Measurements from ENCODE around the gene ZHX3.
"Not testable (repeated sequence)": the region's sequence is repeated elsewhere in the genome, so short reads cannot be mapped to it uniquely, and the experiment has no call there.

The ZHX3 gene

DNA sequence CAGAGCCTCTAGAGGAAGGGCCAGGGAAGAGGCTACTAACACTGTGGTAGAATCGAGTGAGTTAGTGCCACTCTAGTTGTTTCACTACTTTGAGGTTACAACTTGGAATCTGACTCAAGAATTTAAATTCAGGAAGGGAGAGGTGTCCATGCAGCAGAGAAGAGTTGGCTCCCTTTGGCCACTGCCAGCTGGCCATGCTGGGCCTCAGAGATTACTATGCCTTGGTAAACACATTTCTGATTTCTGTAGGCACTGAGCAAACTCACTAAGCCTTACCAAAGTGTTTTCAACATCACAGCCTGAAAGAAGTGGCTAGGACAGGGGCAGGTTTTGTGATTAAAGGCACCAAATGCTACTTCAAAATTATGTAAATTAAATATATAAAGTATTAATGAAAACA lies 61.9 kb downstream of the ZHX3 start:
- FAIRE-seq: no peak

DNA sequence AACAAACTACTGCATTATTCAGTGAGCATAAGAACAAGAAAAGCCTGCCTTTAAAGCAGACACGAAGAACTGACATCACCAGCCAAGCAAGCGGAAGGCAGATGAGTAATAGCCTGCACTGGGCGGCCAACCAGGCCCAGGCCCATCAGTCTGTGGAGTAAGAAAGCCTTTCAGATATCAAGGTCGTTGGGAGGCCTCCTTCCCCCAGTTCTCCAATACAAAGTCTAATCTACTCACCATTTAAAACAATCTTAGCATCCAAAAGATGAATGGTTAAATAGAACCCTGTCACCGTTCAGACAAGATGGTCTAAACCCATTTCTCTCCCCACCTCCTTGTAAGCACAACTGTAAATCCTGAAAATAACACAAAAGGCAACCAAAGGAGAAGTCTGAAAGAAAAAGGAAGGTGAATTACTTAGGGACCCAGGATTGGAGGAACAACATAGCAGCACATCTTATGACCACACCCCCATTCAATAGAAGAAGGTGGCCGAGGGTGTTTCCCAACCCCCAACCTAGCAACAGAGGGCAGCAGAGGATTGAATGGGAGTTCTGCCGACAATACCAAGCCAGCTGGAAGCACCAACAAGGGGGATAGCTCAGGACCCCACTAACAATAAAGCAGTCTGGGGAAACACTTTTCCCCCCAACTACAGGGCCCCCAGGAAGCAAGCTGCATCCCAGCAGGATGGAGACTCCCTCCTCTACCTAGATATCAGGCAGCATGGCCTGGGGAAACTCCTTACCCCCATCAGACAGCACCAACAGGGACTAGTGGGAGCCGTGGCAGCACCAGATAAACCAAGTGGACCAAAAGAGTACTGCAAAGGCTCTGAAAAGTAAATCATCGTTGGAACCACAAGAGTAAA lies 67.9 kb downstream of the ZHX3 start:
- no peak for FAIRE-seq

- FAIRE-seq: no peak
These were observed 69.0 kb downstream of the ZHX3 start for GRCh38 chr20:41248368-41249024.

- no peak for FAIRE-seq
These were observed 69.8 kb downstream of the ZHX3 start for GRCh38 chr20:41247523-41248367.

- no peak for FAIRE-seq
These were observed 72.3 kb downstream of the ZHX3 start for GRCh38 chr20:41245086-41245707.

- FAIRE-seq: no peak
These were observed 74.7 kb downstream of the ZHX3 start for GRCh38 chr20:41242807-41243206.

GRCh38 chr20:41242352-41242751 lies 75.2 kb downstream of the ZHX3 start:
- no peak for FAIRE-seq

DNA sequence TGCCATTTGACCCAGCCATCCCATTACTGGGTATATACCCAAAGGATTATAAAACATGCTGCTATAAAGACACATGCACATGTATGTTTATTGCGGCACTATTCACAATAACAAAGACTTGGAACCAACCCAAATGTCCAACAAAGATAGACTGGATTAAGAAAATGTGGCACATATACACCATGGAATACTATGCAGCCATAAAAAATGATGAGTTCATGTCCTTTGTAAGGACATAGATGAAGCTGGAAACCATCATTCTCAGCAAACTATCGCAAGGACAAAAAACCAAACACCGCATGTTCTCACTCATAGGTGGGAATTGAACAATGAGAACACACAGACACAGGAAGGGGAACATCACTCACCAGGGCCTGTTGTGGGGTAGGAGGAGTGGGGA lies 80.3 kb downstream of the ZHX3 start:
- FAIRE-seq: not testable (repeated sequence)

DNA sequence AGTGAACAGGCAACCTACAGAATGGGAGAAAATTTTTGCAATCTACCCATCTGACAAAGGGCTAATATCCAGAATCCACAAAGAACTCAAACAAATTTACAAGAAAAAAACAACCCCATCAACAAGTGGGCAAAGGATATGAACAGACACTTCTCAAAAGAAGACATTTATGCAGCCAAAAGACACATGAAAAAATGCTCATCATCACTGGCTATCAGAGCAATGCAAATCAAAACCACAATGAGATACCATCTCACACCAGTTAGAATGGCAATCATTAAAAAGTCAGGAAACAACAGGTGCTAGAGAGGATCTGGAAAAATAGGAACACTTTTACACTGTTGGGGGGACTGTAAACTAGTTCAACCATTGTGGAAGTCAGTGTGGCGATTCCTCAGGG lies 80.7 kb downstream of the ZHX3 start:
- FAIRE-seq: not testable (repeated sequence)

GRCh38 chr20:41234546-41234945 lies 83.0 kb downstream of the ZHX3 start:
- FAIRE-seq: no peak

DNA sequence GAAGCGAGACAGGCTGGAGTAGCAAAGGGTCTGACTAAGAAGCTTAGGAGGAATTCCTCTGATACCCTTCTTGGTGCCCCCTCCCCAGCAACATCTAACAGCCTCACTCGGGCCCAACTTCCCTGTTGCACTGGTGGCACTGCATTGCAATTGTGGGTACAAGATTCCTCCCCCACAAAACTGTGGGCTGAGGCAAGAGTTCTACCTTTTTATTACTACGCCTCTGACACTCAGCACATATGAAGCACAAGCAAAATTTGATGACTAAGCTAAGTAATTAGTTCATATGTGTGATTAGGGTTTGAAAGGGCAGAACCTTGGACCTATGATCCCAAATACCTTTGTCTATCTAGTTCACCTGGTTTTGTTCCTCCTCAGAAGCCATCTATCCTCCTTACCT lies 83.5 kb downstream of the ZHX3 start:
- no peak for FAIRE-seq

DNA sequence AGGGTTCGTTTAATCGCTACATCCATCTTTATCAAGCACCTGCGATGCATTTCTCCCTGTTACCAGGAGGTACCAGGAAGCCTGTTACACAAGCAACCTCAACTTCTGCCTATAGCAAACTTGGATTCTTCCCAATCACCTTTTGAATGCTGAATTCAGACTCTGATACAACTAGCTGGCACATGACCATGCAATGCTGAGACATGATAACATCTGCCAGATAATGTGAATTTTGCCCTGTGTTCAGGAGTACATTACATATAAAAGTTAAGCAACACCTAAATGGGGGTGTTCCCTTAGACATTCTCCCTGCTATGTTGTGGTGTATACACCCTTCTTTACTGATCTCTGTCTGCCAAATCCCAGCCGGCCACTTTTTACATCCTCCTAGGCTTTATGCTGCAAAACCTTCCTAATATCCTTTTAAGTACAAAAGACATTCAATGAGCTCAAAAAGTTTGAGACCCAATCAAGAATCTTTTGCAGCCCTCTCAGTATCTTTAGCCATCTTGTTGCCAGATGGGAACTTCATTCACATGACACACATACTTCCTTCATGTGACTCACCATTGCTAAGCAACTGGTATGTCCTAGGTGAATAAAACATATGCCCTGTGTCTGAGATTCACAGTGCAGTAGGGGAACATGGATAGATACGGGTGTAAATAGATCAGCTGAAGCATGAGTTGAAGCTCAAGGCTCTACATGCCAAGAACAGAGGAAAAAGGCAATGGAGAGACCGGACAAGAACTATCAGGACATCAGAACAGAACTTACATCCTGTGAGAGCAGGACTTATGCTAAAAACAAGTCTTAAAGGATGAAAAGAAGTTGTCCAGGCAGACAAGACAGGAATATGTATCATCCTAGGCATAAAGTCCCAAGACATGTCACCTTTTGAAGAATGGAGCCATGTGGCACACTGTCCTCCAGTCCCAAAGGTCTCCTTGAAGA lies 84.3 kb downstream of the ZHX3 start:
- FAIRE-seq: no peak

GRCh38 chr20:41231136-41231535 lies 86.4 kb downstream of the ZHX3 start:
- FAIRE-seq: no peak

GRCh38 chr20:41230136-41230535 lies 87.4 kb downstream of the ZHX3 start:
- no peak for FAIRE-seq

- no peak for FAIRE-seq
These were observed 88.3 kb downstream of the ZHX3 start for GRCh38 chr20:41229259-41229658.

- no peak for FAIRE-seq
These were observed 88.7 kb downstream of the ZHX3 start for GRCh38 chr20:41228858-41229257.

DNA sequence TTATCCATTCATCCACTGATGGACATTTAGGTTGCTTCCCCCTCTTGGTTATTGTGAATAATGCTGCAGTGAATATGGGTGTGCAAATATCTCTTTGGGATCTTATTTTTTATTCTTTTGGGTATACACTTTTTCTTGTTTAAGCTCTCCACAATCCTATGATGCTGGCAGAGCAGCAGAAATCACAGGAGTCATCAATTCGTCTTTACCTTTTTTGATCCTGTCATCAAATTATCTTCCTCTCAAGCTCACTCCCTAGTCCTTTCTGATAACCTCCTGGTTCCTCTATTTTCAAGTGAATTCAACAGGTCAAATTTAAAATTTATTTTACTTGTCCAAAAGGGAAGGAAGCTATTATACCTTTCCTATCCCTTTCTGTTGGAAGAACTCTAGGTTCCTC lies 91.1 kb downstream of the ZHX3 start:
- FAIRE-seq: no peak

GRCh38 chr20:41225091-41225490 lies 92.4 kb downstream of the ZHX3 start:
- FAIRE-seq: no peak

GRCh38 chr20:41224281-41224680 lies 93.2 kb downstream of the ZHX3 start:
- FAIRE-seq: no peak

DNA sequence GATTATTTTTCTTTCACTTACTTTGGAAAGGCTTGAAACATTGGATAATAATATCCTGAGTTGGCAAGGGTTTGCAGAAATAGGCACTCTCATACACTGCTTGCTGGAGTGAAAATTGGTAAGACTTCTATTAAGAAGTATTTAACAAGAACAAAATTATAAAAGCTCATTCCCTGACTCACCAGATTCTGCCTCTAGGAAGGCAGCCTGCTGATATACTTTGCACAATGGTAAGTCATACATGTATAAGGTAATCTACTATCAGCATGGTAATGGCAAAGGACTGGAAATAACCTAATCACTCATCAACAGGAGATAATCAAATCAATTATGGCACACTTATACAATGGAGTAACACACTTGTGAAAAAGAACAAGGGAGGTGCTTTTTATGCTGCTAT lies 94.4 kb downstream of the ZHX3 start:
- no peak for FAIRE-seq

DNA sequence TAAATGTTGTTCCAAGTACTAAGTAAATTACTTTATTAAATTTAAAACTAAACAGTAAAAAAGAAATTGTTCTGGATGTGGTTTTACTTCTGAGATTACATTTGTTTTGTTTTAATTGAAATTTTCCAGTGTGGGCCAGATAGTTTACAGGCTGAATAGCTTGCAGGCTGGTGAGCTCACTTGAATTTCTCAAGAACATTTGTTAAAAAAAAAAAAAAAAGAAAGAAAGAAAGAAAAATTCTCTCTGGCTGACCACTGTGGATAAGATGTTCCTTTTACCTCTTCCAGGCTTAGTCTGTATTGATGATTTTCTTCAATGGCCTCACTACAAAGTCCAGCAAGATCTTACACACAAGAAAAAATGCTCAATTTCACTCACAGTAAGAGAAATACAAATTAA lies 94.8 kb downstream of the ZHX3 start:
- FAIRE-seq: no peak

GRCh38 chr20:41222296-41222695 lies 95.2 kb downstream of the ZHX3 start:
- no peak for FAIRE-seq

Data from TTC549 (cell line).